Endothelial cell (in vitro differentiated cells): ENCODE measurements around the gene PIK3AP1. TPM values are rescaled to one million over a fixed set of nuclear protein-coding genes. Genes with fewer than 3 reads are reported as not detected.
A peak's percentile ranks its signal among the peaks of the same experiment; 100 is the strongest.

Source experiments
- DNase-seq: peaks from one replicate; pipeline ENCODE4 v3.0.0; 2021; ENCODE audit warnings: low spot score
- H3K27ac Mint-ChIP-seq: one replicate; pipeline ENCODE4 v1.8.0; 2021; ENCODE audit warnings: mixed read lengths, inconsistent platforms; ENCODE audit not compliant: unreplicated experiment
- H3K27me3 Mint-ChIP-seq: one replicate; pipeline ENCODE4 v1.8.0; 2021; ENCODE audit warnings: mild to moderate bottlenecking, moderate library complexity, mixed read lengths, inconsistent platforms; ENCODE audit not compliant: unreplicated experiment
- H3K36me3 Mint-ChIP-seq: one replicate; pipeline ENCODE4 v1.8.0; 2021; ENCODE audit warnings: mild to moderate bottlenecking, low read depth, mixed read lengths, inconsistent platforms; ENCODE audit not compliant: unreplicated experiment
- H3K4me1 Mint-ChIP-seq: one replicate; pipeline ENCODE4 v1.8.0; 2021; ENCODE audit warnings: mild to moderate bottlenecking, mixed read lengths, inconsistent platforms; ENCODE audit not compliant: unreplicated experiment
- H3K4me3 Mint-ChIP-seq: one replicate; pipeline ENCODE4 v1.8.0; 2021; ENCODE audit warnings: mild to moderate bottlenecking, mixed read lengths, inconsistent platforms; ENCODE audit not compliant: unreplicated experiment
- H3K9me3 Mint-ChIP-seq: one replicate; pipeline ENCODE4 v1.8.0; 2021; ENCODE audit warnings: mixed read lengths, inconsistent platforms; ENCODE audit not compliant: unreplicated experiment
- total RNA-seq: library from RNA; stranded (reverse); fragmentation: NEBNext Ultra II Directional; extraction: Animal tissue kit (Norgen Biotek cat#: 25700); gene quantifications from one replicate; pipeline ENCODE4 v1.2.1, GENCODE V29; 2021; ENCODE audit not compliant: unreplicated experiment
- TF ChIP-seq, protein P1 (sequence below): fragments of 200-600 bp; sonication (generic); IDR thresholded peaks from one replicate; pipeline ENCODE4 v1.5.0; 2021; ENCODE audit warnings: antibody characterized with exemption; ENCODE audit not compliant: unreplicated experiment

Gene PIK3AP1
- total RNA-seq, 1 donor from 2014 or later: 9.0 TPM

DNA sequence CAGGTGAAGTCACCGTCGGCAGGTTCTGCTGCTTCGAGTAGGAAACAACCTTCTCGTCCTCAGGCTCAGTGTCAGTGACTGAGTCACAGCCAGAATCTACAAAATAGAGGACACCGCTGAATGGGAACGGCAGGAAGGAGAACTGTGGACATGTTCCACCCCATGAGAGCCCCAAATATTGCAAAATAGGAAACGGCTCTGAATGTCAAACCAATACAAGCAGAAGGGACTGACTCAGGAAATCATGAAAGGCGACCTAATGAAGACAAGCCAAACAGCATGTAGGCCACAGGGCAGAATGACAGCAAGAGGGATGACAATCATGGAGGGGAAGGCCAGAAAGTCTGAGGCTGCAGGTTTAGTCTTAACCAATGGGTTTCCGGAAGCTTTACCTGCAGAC, 63.5 kb downstream of the PIK3AP1 start:
- peaks cover 17% of the 10 kb centered on the region for H3K36me3 Mint-ChIP-seq
- no peak for DNase-seq
- TF ChIP-seq, protein P1, sequence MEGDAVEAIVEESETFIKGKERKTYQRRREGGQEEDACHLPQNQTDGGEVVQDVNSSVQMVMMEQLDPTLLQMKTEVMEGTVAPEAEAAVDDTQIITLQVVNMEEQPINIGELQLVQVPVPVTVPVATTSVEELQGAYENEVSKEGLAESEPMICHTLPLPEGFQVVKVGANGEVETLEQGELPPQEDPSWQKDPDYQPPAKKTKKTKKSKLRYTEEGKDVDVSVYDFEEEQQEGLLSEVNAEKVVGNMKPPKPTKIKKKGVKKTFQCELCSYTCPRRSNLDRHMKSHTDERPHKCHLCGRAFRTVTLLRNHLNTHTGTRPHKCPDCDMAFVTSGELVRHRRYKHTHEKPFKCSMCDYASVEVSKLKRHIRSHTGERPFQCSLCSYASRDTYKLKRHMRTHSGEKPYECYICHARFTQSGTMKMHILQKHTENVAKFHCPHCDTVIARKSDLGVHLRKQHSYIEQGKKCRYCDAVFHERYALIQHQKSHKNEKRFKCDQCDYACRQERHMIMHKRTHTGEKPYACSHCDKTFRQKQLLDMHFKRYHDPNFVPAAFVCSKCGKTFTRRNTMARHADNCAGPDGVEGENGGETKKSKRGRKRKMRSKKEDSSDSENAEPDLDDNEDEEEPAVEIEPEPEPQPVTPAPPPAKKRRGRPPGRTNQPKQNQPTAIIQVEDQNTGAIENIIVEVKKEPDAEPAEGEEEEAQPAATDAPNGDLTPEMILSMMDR: no peak
- H3K27me3 Mint-ChIP-seq: peaks cover 6% of the 10 kb centered on the region
- peaks cover 11% of the 10 kb centered on the region for H3K4me1 Mint-ChIP-seq
- peaks cover 5% of the 10 kb centered on the region for H3K9me3 Mint-ChIP-seq
- H3K27ac Mint-ChIP-seq: no peak overlapping the region
- H3K4me3 Mint-ChIP-seq: no peak overlapping the region

DNA sequence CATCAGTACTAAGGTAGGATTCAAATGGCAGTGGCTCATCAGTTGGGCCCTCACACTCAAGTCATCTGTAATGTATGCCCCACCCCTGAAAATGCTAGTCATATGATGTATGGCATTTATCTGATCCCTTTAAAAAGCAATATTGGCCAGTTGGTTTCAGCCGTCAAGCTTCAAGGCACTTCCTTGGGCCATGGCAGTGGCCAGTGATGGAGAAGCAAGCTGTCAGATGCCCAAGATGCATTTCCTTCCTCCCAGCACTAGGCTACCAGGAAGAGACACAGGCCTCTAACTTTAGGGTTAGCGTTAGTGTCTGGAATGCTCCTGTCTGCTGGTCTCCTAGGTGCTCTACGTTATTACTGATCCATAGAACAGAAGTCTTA, 64.1 kb downstream of the PIK3AP1 start:
- no peak for DNase-seq
- H3K27me3 Mint-ChIP-seq: peaks cover 7% of the 10 kb centered on the region
- H3K4me1 Mint-ChIP-seq: peaks cover 5% of the 10 kb centered on the region
- peaks cover 5% of the 10 kb centered on the region for H3K9me3 Mint-ChIP-seq
- H3K4me3 Mint-ChIP-seq: no peak overlapping the region
- TF ChIP-seq, protein P1: no peak
- no peak overlapping the region for H3K27ac Mint-ChIP-seq
- peaks cover 21% of the 10 kb centered on the region for H3K36me3 Mint-ChIP-seq

DNA sequence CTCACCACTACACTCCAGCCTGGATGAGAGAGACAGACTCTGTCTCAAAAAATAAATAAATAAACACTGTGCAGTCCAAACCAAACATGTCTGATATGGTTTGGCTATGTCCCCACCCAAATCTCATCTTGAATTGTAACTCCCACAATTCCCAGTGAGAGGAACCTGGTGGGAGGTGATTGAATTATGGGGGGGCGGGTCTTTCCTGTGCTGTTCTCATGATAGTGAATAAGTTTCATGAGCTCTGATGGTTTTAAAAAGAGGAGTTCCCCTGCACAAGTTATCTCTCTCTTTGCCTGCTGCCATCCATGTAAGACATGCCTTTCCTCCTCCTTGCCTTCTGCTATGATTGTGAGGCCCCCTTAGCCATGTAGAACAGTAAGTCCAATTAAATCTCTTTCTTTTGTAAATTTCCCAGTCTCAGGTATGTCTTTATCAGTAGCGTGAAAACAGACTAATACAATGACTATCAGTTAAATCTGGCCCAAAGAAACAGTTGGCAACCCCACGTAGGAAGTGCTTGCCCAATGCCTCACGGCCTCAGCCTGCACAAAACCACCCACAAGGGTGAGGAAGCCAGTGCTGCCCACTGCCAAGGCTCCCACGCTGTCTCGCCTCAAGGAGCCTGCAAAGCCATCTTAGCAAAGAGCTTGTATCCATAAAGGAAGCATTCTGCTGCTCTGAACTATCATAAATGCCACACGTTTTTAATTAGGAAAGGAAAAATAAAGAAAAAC, 64.7 kb downstream of the PIK3AP1 start:
- Mint-ChIP-seq H3K4me1 (peaks cover 3% of the 10 kb centered on the region), H3K27ac (peak overlapping the region; percentile 87), H3K36me3 (peaks cover 26% of the 10 kb centered on the region), H3K9me3 (peaks cover 5% of the 10 kb centered on the region), H3K4me3 (peak overlapping the region; percentile 79), H3K27me3 (peaks cover 7% of the 10 kb centered on the region)
- TF ChIP-seq, protein P1: no peak
- no peak for DNase-seq

DNA sequence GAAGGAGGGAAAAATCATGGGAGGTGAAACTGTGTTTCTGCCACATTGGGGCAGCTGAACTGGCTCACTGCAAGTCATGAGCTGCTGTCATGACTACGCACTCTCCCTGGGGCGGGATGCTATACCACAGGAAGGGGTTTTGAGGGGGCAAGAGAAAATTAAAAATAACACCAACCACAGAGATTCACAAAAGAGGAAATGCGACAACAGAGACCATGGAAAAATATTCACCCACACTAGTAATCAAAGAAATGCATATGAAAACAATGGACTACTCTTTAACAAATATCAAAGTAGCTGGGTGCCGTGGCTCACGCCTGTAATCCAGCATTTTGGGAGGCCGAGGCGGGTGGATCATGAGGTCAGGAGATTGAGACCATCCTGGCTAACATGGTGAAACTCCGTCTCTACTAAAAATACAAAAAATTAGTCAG, 68.3 kb downstream of the PIK3AP1 start:
- H3K27ac Mint-ChIP-seq: no peak overlapping the region
- DNase-seq: no peak
- peaks cover 7% of the 10 kb centered on the region for H3K27me3 Mint-ChIP-seq

DNA sequence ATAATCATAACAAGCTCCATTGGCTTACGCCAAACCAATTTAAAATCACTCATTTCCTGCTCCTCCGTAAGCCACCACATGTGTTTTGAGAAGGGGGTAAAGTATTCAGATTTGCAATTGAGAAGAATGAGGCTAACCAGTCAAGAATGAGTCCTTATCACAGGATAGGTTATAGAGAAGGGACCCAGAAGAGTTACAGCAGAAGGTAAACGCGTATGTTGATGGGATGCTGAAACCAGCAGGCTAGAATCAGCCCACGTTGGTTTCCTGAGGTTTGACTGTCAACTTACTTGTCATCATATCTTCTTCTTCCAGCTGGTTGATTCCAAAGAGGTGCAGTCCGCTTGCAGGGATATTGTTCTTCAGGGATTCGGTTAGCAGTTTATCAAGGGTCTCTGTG, 69.4 kb downstream of the PIK3AP1 start:
- peaks cover 20% of the 10 kb centered on the region for H3K36me3 Mint-ChIP-seq
- H3K4me3 Mint-ChIP-seq: no peak overlapping the region
- peaks cover 7% of the 10 kb centered on the region for H3K27me3 Mint-ChIP-seq
- H3K27ac Mint-ChIP-seq: no peak overlapping the region
- no peaks in the 10 kb centered on the region for H3K4me1 Mint-ChIP-seq
- TF ChIP-seq, protein P1: no peak
- no peak for DNase-seq
- H3K9me3 Mint-ChIP-seq: peaks cover 5% of the 10 kb centered on the region

More for the DNA sequence above, 68.3 kb downstream of the PIK3AP1 start:
- H3K4me3 Mint-ChIP-seq: no peak overlapping the region
- TF ChIP-seq, protein P1: no peak
- peaks cover 23% of the 10 kb centered on the region for H3K36me3 Mint-ChIP-seq
- peaks cover 3% of the 10 kb centered on the region for H3K4me1 Mint-ChIP-seq
- H3K9me3 Mint-ChIP-seq: peaks cover 5% of the 10 kb centered on the region
